ENCODE data around the gene PHEX.

Gene PHEX

GRCh38 chrX:22163326-22163725, 131.2 kb downstream of the PHEX start:
- DNase-seq: no peak

GRCh38 chrX:22164770-22165388, 132.8 kb downstream of the PHEX start:
- no peak for DNase-seq

- DNase-seq: no peak
Observed at GRCh38 chrX:22165732-22166457, 133.8 kb downstream of the PHEX start.

- no peak for DNase-seq
Observed at GRCh38 chrX:22171287-22172060, 139.3 kb downstream of the PHEX start.

- no peak for DNase-seq
Observed at GRCh38 chrX:22173966-22174365, 141.8 kb downstream of the PHEX start.

- DNase-seq: no peak
Observed at GRCh38 chrX:22177950-22178515, 145.9 kb downstream of the PHEX start.

GRCh38 chrX:22184096-22184495, 152.0 kb downstream of the PHEX start:
- DNase-seq: no peak

GRCh38 chrX:22186165-22186564, 154.0 kb downstream of the PHEX start:
- DNase-seq: no peak

- peak; percentile 61 for DNase-seq
Observed at GRCh38 chrX:22192419-22193060, 160.4 kb downstream of the PHEX start.

GRCh38 chrX:22193851-22194659, 161.9 kb downstream of the PHEX start:
- DNase-seq: no peak

- DNase-seq: no peak
Observed at GRCh38 chrX:22194660-22194945, 162.5 kb downstream of the PHEX start.

GRCh38 chrX:22196149-22196548, 164.0 kb downstream of the PHEX start:
- no peak for DNase-seq

- no peak for DNase-seq
Observed at GRCh38 chrX:22202251-22202650, 170.1 kb downstream of the PHEX start.

GRCh38 chrX:22203186-22203585, 171.1 kb downstream of the PHEX start:
- no peak for DNase-seq

- no peak for DNase-seq
Observed at GRCh38 chrX:22206781-22207180, 174.7 kb downstream of the PHEX start.

GRCh38 chrX:22220941-22221340, 188.8 kb downstream of the PHEX start:
- DNase-seq: no peak

- DNase-seq: no peak
Observed at GRCh38 chrX:22234380-22234779, 202.3 kb downstream of the PHEX start.

- DNase-seq: no peak
Observed at GRCh38 chrX:22237479-22237878, 205.4 kb downstream of the PHEX start.

- DNase-seq: no peak
Observed at GRCh38 chrX:22246620-22247019, 214.5 kb downstream of the PHEX start.

- DNase-seq: no peak
Observed at GRCh38 chrX:22247169-22247568, 215.0 kb downstream of the PHEX start.

GRCh38 chrX:22248401-22248800, 216.3 kb downstream of the PHEX start:
- no peak for DNase-seq

- no peak for DNase-seq
Observed at GRCh38 chrX:22249371-22249770, 217.2 kb downstream of the PHEX start.

GRCh38 chrX:22268706-22269105, 236.6 kb downstream of the PHEX start:
- DNase-seq: no peak

All from hematopoietic multipotent progenitor cell treated with erythropoietin and hydrocortisone succinate and interleukin-3 and kit ligand, for 6 days (in vitro differentiated cells).